OCI-M2 (cell line): ENCODE results near the gene ROPN1L.
"Not testable (repeated sequence)": the region's sequence is repeated elsewhere in the genome, so short reads cannot be mapped to it uniquely, and the experiment has no call there.

Experiments used
- DNase-seq: peaks from one replicate; lab custom pipeline; 2025; ENCODE audit not compliant: unreplicated experiment; lab: John Stamatoyannopoulos, UW

The ROPN1L gene

GRCh38 chr5:10441083-10441991 lies at the start of gene ROPN1L:
Gene ROPN1L (plus strand): TSS chr5:10441879. CDS start chr5:10442168, 289 bp downstream.
- peak; percentile 58 for DNase-seq

- DNase-seq: not testable (repeated sequence)
These were observed 48.9 kb upstream of the ROPN1L start for GRCh38 chr5:10392567-10393328.

GRCh38 chr5:10393491-10393890 lies 48.2 kb upstream of the ROPN1L start:
- DNase-seq: no peak

GRCh38 chr5:10396552-10396951 lies 45.1 kb upstream of the ROPN1L start:
- no peak for DNase-seq

GRCh38 chr5:10399839-10400238 lies 41.8 kb upstream of the ROPN1L start:
- no peak for DNase-seq

GRCh38 chr5:10400411-10400810 lies 41.3 kb upstream of the ROPN1L start:
- no peak for DNase-seq

GRCh38 chr5:10400831-10401230 lies 40.8 kb upstream of the ROPN1L start:
- DNase-seq: no peak

GRCh38 chr5:10401498-10401897 lies 40.2 kb upstream of the ROPN1L start:
- DNase-seq: no peak

GRCh38 chr5:10403829-10404228 lies 37.9 kb upstream of the ROPN1L start:
- DNase-seq: no peak

GRCh38 chr5:10406651-10407050 lies 35.0 kb upstream of the ROPN1L start:
- no peak for DNase-seq

- no peak for DNase-seq
These were observed 32.2 kb upstream of the ROPN1L start for GRCh38 chr5:10409504-10409903.

- no peak for DNase-seq
These were observed 31.0 kb upstream of the ROPN1L start for GRCh38 chr5:10410662-10411061.

GRCh38 chr5:10411336-10411735 lies 30.3 kb upstream of the ROPN1L start:
- no peak for DNase-seq

GRCh38 chr5:10416868-10417267 lies 24.8 kb upstream of the ROPN1L start:
- DNase-seq: no peak

GRCh38 chr5:10418654-10419345 lies 22.9 kb upstream of the ROPN1L start:
- no peak for DNase-seq

- no peak for DNase-seq
These were observed 21.2 kb upstream of the ROPN1L start for GRCh38 chr5:10420468-10420867.

- DNase-seq: no peak
These were observed 20.7 kb upstream of the ROPN1L start for GRCh38 chr5:10420932-10421331.

- DNase-seq: no peak
These were observed 19.6 kb upstream of the ROPN1L start for GRCh38 chr5:10421896-10422691.

GRCh38 chr5:10423022-10423421 lies 18.7 kb upstream of the ROPN1L start:
- no peak for DNase-seq

GRCh38 chr5:10424124-10424731 lies 17.5 kb upstream of the ROPN1L start:
- no peak for DNase-seq
